Activated CD4-positive, alpha-beta T cell treated with anti-CD3 and anti-CD28 coated beads for 36 hours (primary cell): ENCODE measurements around the gene STUB1. TPM values are rescaled to one million over a fixed set of nuclear protein-coding genes. Genes with fewer than 3 reads are reported as not detected.

ENCODE experiments used
- ATAC-seq: fragments of 200-7000 bp; cut with Tn5 transposase; one replicate; pipeline ENCODE4 v1.10.0; 2021; ENCODE audit warnings: mild to moderate bottlenecking, moderate library complexity
- CTCF ChIA-PET: fragments of 350-600 bp; sonication (Branson Sonifier 250); formaldehyde crosslinking; loops from one replicate; lab custom pipeline; 2021; ENCODE audit warnings: antibody characterized with exemption; lab: Charles Lee
- POLR2A ChIA-PET: fragments of 350-600 bp; sonication (Branson Sonifier 250); formaldehyde crosslinking; loops from one replicate; lab custom pipeline; 2021; ENCODE audit warnings: antibody characterized with exemption, inconsistent platforms; lab: Charles Lee
- DNase-seq: peaks from one replicate; pipeline ENCODE4 v3.0.0-alpha.2; 2020
- H3K27ac Mint-ChIP-seq: one replicate; pipeline ENCODE4 v1.8.0; 2021; ENCODE audit warnings: mixed read lengths
- H3K27me3 Mint-ChIP-seq: one replicate; pipeline ENCODE4 v1.8.0; 2021; ENCODE audit warnings: mixed read lengths
- H3K36me3 Mint-ChIP-seq: one replicate; pipeline ENCODE4 v1.8.0; 2021; ENCODE audit warnings: low read depth, mixed read lengths
- H3K4me1 Mint-ChIP-seq: one replicate; pipeline ENCODE4 v1.8.0; 2021; ENCODE audit warnings: mixed read lengths
- H3K4me3 Mint-ChIP-seq: one replicate; pipeline ENCODE4 v1.8.0; 2021; ENCODE audit warnings: mild to moderate bottlenecking, moderate library complexity, mixed read lengths
- H3K9me3 Mint-ChIP-seq: one replicate; pipeline ENCODE4 v1.8.0; 2021; ENCODE audit warnings: low read depth, mixed read lengths
- intact Hi-C, 2 experiments: fragments of 100-400 bp; cut with DNase I in 1 of 2; cut with micrococcal nuclease in 1 of 2; formaldehyde crosslinking; loops; one replicate each; pipeline versions ENCODE4 v1.14.2 to v1.15.1; 2022 to 2024; cut with DNase I, micrococcal nuclease
- total RNA-seq, 2 experiments: library from RNA; stranded (reverse); gene quantifications; one replicate each; pipeline ENCODE4 v1.2.3, GENCODE V29; 2021

The STUB1 gene
- total RNA-seq, 2 experiments from 2014 or later = 61.1 to 67.0 TPM

DNA sequence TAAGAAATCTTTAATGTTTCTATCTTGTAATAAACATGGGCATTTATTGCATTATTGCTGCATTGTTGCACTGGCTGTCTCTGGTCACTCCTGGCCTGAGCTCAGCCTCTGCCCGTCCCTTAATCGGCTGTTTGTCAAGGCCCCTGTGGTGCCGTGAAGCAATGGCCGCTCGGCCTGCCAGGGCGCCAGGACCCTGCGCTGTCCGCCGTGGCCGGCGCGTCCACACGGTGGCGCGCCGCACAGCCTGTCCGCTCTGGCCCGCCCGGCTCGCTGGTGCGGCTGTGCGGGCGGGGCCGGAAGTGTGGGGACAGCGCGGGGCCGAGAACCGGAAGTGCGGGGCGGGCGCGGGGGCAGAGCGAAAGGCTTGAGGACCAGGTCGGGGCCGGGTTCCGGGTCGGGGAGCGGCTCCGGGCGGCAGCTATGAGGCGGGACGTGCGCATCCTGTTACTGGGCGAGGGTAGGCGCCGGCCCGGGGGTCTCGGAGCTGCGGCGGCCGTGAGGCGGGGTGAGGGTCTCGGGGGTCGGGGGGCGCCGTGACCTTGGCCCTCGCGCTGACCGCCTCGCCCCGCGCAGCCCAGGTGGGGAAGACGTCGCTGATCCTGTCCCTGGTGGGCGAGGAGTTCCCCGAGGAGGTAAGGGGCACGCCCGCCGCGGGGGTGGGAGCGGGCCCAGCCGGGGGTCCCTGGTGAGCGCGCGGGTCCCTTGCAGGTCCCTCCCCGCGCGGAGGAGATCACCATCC, 12.3 kb upstream of the STUB1 start, which contains the start of gene RHOT2:
RHOT2 (plus strand) TSS at position 353 of the 739 bp plus-strand sequence; CDS start at position 421, 68 bp downstream.
- ChIA-PET CTCF (interaction anchor here (0.6 to 1.3 kb wide), 5 partner anchors 9 to 69 kb away, joined by 3 to 6 read pairs (median 3); partner anchors contain the start of gene WDR90), POLR2A (no interaction called here)
- DNase-seq (peak; percentile 96), ATAC-seq (peak; percentile 98)
- peak within 1 kb of the TSS; percentile 76 for H3K4me3 Mint-ChIP-seq
- no peaks in the 10 kb centered on the region for H3K9me3 Mint-ChIP-seq
- H3K36me3 Mint-ChIP-seq = peaks cover 17% of the 10 kb centered on the region
- peak within 1 kb of the TSS; percentile 85 for H3K27ac Mint-ChIP-seq
- H3K4me1 Mint-ChIP-seq = peaks cover 6% of the 10 kb centered on the region
- intact Hi-C loops = loop anchor here in 1 of 2 experiments (1.0 to 2.0 kb wide), 8 partner anchors 11 to 1291 kb away; partner anchors contain the start of genes DECR2, JMJD8, METTL26 and NDUFB10
- no peaks in the 10 kb centered on the region for H3K27me3 Mint-ChIP-seq

DNA sequence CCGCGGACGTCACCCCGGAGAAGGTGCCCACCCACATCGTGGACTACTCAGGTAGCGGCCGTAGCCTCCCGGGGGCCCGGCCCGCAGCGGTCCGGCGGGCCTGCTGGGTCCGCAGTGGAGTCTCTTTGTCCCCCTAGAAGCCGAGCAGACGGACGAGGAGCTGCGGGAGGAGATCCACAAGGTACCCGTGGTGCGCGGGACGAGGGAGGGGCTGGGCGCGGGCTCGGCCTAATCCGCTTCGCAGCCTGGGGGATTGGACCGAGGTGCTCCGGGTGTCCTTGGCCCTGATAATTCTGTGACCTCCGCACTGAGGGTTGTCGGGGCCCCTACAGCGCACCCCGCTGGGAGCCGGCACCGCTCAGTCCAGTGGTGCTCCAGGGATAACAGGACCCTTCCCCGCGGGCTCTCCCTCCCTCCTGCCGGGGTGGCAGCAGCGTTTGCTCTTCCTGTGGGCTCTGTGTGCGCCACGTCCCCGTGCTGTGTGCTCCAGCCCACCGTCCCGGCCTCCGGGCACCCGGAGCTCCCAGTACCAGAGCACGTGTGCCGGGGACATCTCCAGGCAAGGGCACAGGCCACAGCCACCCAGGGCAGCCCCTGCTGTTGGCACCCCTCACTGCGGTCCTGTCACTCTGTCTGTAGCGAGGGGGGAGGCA, 11.6 kb upstream of the STUB1 start:
- Mint-ChIP-seq H3K27ac (peak overlapping the region; percentile 63), H3K9me3 (no peaks in the 10 kb centered on the region), H3K27me3 (no peaks in the 10 kb centered on the region), H3K4me1 (peaks cover 6% of the 10 kb centered on the region), H3K36me3 (peaks cover 18% of the 10 kb centered on the region), H3K4me3 (peak overlapping the region; percentile 76)
- intact Hi-C loops = loop anchor here in 1 of 2 experiments (1.0 to 2.0 kb wide), 8 partner anchors 11 to 1291 kb away; partner anchors contain the start of genes DECR2, JMJD8, METTL26 and NDUFB10
- ChIA-PET POLR2A (no interaction called here), CTCF (interaction anchor here (1.0 to 1.3 kb wide), 2 partner anchors 10 to 68 kb away, joined by 3 read pairs; no protein-coding TSS in a partner anchor)
- peak; percentile 43 for DNase-seq
- no peak for ATAC-seq

DNA sequence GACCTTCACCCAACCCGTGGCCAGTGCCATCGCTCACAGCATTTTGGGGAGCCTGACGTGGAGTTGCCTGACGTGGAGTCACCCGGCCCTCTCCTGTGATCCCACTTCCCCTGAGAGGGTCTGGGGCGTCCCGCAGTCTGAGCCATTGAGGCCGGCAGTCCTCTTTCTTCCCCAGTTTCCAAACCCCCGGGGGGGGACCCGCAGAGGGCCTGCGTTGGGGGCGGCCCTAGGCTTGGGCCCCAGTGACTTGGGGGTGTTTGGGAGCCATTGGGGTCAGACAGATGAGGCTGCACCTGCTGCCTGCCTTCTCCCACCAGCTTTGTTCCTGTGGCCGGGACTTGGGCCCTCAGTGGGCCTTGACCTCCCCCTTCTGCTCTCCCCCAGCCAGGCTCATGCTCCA, 10.5 kb upstream of the STUB1 start:
- POLR2A ChIA-PET = no interaction called here

DNA sequence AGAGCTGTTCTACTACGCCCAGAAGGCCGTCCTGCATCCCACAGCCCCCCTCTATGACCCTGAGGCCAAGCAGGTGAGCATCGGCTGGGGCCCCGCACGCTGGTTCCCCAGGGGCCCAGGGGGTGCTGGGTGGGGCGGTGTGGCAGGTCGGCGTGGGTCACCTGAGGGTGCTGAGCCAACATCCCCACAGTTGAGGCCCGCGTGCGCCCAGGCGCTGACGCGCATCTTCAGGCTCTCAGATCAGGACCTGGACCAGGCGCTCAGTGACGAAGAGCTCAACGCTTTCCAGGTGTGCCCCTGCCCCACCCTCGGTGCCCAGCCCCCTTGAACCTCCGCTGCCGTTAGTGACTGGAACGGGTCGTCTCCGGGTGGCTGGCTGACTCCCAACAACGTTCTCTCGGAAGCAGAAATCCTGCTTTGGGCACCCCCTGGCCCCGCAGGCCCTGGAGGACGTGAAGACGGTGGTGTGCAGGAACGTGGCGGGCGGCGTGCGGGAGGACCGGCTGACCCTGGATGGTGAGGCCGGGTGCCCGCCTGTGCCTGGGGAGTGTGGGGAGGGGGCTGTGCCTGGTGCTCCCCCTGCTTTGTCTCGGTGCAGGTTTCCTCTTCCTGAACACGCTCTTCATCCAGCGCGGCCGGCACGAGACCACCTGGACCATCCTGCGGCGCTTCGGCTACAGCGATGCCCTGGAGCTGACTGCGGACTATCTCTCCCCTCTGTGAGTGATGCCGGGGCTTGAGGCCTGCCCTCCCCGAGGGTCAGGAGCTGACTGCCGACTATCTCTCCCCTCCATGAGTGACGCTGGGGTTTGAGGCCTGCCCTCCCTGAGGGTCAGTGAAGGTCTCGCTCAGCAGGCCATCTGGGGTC, 9.5 kb upstream of the STUB1 start:
- Mint-ChIP-seq H3K36me3 (peaks cover 18% of the 10 kb centered on the region), H3K9me3 (no peaks in the 10 kb centered on the region), H3K4me3 (no peak overlapping the region), H3K27me3 (peaks cover 2% of the 10 kb centered on the region), H3K27ac (no peak overlapping the region), H3K4me1 (peaks cover 9% of the 10 kb centered on the region)
- no peak for DNase-seq
- intact Hi-C loops = no loop called here
- CTCF ChIA-PET = interaction anchor here (0.7 kb wide), 1 partner anchor 8 kb away, joined by 5 read pairs; no protein-coding TSS in a partner anchor
- POLR2A ChIA-PET = no interaction called here
- ATAC-seq = no peak

More for the DNA sequence above, 10.5 kb upstream of the STUB1 start:
- no peaks in the 10 kb centered on the region for H3K27me3 Mint-ChIP-seq
- peaks cover 18% of the 10 kb centered on the region for H3K36me3 Mint-ChIP-seq
- CTCF ChIA-PET = no interaction called here
- ATAC-seq (no peak), DNase-seq (no peak)
- H3K4me3 Mint-ChIP-seq = peak overlapping the region; percentile 76
- no peak overlapping the region for H3K27ac Mint-ChIP-seq
- no peaks in the 10 kb centered on the region for H3K9me3 Mint-ChIP-seq
- intact Hi-C loops = loop anchor here in 1 of 2 experiments (2.0 kb wide), 3 partner anchors 15 to 269 kb away; partner anchors contain the start of genes DECR2 and JMJD8
- H3K4me1 Mint-ChIP-seq = peaks cover 6% of the 10 kb centered on the region

DNA sequence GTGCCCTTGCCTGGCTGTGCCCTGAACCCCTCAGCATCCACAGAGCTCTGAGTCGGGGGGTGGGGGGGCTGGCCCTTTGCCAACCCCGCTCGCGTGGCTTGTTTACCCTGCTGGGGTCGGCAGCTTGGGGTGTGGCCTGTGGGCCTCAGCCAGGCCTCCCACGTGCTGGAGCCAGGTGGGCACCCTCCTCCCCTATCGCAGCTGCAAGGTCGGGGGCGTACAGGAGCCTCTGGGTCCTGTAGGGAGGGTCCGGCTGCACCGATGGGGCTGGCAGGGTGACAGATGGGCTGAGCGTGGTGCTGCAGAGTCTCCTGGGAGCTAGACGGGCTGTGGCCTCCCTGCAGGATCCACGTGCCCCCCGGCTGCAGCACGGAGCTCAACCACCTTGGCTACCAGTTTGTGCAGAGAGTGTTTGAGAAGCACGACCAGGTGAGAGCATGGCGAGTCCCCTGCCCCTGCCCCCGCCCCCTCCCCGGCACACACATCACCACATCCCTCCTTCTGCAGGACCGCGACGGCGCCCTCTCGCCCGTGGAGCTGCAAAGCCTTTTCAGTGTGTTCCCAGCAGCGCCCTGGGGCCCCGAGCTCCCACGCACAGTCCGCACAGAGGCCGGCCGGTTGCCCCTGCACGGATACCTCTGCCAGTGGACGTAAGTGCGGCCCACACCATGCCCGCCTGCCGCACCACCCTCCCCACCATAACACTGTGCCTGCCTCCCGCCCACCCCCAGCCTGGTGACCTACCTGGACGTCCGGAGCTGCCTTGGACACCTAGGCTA, 8.7 kb upstream of the STUB1 start:
- Mint-ChIP-seq H3K4me3 (no peak overlapping the region), H3K9me3 (no peaks in the 10 kb centered on the region), H3K27ac (no peak overlapping the region), H3K36me3 (peaks cover 18% of the 10 kb centered on the region), H3K4me1 (peaks cover 9% of the 10 kb centered on the region), H3K27me3 (peaks cover 2% of the 10 kb centered on the region)
- DNase-seq (no peak), ATAC-seq (no peak)
- intact Hi-C loops = no loop called here
- CTCF ChIA-PET = no interaction called here
- POLR2A ChIA-PET = no interaction called here

DNA sequence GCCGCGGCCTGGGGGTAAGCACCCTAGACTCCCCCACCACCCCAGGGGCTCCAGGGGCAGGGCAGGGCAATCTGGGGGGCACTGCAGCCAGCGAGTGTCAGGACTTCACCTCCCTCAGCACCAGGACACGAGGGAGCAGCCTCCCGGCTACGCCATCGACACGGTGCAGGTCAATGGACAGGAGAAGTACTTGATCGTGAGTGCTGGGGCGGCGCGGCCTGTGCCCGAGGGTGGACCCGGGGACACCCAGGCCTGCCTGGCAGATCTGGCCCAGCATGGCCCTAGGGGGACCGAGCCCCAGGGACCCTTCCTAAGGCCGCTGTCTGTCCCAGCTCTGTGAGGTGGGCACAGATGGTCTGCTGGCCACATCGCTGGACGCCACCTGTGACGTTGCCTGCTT, 7.8 kb upstream of the STUB1 start:
- H3K27me3 Mint-ChIP-seq = peaks cover 2% of the 10 kb centered on the region
- H3K4me3 Mint-ChIP-seq = no peak overlapping the region
- no peak for DNase-seq
- no peak for ATAC-seq
- H3K27ac Mint-ChIP-seq = no peak overlapping the region
- ChIA-PET POLR2A (no interaction called here), CTCF (interaction anchor here (0.9 kb wide), 1 partner anchor 27 kb away, joined by 4 read pairs; no protein-coding TSS in a partner anchor)
- no peaks in the 10 kb centered on the region for H3K9me3 Mint-ChIP-seq
- peaks cover 18% of the 10 kb centered on the region for H3K36me3 Mint-ChIP-seq
- intact Hi-C loops = no loop called here
- H3K4me1 Mint-ChIP-seq = peaks cover 12% of the 10 kb centered on the region

DNA sequence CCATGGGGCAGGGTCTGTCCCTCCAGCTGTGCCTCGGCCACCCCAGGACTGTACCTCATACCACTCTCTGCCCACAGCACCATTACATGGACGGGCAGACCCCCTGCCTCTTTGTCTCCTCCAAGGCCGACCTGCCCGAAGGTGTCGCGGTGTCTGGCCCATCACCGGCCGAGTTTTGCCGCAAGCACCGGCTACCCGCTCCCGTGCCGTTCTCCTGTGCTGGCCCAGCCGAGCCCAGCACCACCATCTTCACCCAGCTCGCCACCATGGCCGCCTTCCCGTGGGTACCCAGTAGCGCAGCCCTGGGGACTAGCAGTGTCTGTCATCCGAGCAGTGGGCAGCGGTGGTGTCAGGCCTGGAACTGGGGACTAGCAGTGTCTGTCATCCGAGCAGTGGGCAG, 7.4 kb upstream of the STUB1 start:
- no peak for DNase-seq
- Mint-ChIP-seq H3K9me3 (no peaks in the 10 kb centered on the region), H3K27ac (no peak overlapping the region), H3K4me3 (no peak overlapping the region), H3K36me3 (peaks cover 18% of the 10 kb centered on the region), H3K27me3 (peaks cover 2% of the 10 kb centered on the region), H3K4me1 (peaks cover 8% of the 10 kb centered on the region)
- ChIA-PET CTCF (interaction anchor here (0.9 kb wide), 1 partner anchor 27 kb away, joined by 4 read pairs; no protein-coding TSS in a partner anchor), POLR2A (no interaction called here)
- intact Hi-C loops = no loop called here
- ATAC-seq = no peak

DNA sequence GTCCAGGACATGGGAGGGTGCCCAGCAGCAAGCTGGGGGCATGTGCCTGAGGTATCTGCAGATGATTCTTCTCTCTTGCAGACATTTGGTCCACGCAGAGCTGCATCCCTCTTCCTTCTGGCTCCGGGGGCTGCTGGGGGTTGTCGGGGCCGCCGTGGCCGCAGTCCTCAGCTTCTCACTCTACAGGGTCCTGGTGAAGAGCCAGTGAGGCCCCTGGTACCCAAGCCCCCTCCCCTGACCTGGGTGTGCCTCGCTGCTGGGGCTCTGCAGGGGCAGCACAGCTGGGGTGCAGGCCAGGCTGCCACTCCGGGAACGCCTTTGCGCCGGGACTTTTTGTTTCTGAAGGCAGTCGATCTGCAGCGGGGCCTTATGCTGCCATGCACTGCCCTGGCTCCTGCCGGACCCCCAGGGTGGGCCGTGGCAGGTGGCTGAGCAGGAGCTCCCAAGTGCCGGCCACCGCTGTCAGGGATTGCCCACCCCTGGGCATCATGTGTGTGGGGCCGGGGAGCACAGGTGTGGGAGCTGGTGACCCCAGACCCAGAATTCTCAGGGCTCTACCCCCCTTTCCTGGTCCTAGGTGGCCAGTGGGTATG, 6.7 kb upstream of the STUB1 start:
- ChIA-PET POLR2A (no interaction called here), CTCF (interaction anchor here (0.9 kb wide), 1 partner anchor 26 kb away, joined by 4 read pairs; no protein-coding TSS in a partner anchor)
- ATAC-seq (no peak), DNase-seq (no peak)
- Mint-ChIP-seq H3K4me1 (peaks cover 8% of the 10 kb centered on the region), H3K36me3 (peaks cover 18% of the 10 kb centered on the region), H3K9me3 (no peaks in the 10 kb centered on the region), H3K27ac (no peak overlapping the region), H3K4me3 (no peak overlapping the region), H3K27me3 (peaks cover 2% of the 10 kb centered on the region)
- intact Hi-C loops = no loop called here

DNA sequence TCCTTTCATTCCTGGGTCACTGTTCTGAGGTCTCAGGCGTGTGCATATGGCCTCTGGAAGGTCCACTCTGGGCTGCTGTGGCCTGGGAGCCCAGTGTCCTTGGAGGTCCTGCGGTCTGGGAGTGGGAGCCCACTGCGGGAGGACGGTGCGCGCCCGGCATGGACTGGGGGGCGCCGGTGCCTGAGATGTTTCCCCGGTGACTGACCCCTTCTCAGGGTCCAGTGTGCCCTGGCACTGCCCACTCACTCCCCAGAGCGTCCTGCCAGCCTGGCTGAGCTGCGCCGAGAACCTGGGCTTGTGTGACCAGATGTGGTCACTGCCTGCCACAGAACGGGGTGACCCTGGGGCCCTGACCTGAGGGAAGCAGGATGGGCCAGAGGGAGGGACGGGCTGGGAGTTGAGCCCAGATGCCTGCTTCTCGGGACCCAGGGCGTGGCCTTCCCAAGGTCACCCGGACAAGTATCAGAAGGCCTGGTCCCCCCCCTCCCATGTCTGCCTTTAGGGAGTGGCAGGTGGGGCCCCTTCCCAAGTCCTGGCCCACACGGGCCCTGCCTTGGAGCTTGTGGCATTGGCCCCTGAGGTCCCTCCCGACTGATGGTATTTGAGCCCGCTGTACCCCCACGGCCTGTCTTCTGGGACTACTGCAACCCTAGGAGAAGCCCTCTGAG, 5.9 kb upstream of the STUB1 start:
- intact Hi-C loops = no loop called here
- ChIA-PET CTCF (no interaction called here), POLR2A (no interaction called here)
- peaks cover 2% of the 10 kb centered on the region for H3K27me3 Mint-ChIP-seq
- H3K4me1 Mint-ChIP-seq = peaks cover 8% of the 10 kb centered on the region
- peaks cover 14% of the 10 kb centered on the region for H3K36me3 Mint-ChIP-seq
- ATAC-seq = no peak
- H3K9me3 Mint-ChIP-seq = no peaks in the 10 kb centered on the region
- H3K27ac Mint-ChIP-seq = no peak overlapping the region
- H3K4me3 Mint-ChIP-seq = no peak overlapping the region
- no peak for DNase-seq
